DMS53 treated with DMSO at 0.1 percent for 48 hours (cell line): ENCODE data around the gene SLC6A17.

Experiments
- DNase-seq: peaks from one replicate; lab custom pipeline; 2025; ENCODE audit not compliant: unreplicated experiment; lab: John Stamatoyannopoulos, UW

Gene SLC6A17

DNA sequence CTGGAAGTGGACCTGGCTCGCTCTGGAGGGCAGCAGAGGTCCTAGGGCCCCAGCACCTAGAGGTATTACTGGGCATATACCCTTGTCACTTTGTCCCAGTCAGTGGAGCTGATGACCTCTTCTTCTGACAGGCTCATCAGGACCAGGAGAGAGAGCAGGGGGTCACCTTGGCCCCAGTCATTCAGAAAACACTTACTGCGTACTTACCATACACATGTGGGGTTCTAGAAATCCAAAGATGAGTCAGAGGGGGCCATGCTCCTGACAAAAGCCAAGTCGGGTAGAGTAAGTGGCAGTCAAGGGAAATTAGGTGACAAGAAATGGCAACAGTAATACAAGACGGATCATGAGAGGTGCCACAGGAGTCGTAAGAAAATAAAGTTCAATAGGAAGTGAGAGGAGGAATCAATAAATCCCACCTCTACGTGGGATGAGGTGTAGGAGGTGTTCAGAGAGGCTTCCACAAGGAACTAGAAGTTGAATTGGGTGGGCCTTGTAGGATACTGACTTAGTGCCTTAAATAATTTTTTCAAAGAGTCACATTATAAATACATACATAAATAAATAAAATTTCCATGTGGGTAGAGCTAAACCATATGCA lies 66.7 kb downstream of the SLC6A17 start:
- no peak for DNase-seq

DNA sequence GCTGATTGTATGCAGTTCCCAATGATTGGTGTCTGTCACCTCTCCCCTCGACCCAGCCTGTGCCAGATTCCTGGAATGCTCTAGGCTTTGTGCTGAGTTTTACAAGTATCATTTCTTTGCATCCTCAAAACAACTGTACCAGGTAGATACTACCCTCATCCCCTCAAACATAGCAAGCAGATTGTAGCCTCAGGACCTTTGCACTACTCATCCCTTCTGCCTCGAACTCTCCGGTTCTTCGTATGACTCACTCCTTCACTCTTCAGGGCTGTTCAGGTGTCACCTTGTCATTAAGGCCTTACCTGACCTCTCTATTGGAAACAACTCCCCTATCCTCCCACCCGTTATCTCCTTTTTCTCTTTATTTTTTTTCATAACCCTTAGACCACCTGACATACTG lies 67.8 kb downstream of the SLC6A17 start:
- DNase-seq, result no peak

DNA sequence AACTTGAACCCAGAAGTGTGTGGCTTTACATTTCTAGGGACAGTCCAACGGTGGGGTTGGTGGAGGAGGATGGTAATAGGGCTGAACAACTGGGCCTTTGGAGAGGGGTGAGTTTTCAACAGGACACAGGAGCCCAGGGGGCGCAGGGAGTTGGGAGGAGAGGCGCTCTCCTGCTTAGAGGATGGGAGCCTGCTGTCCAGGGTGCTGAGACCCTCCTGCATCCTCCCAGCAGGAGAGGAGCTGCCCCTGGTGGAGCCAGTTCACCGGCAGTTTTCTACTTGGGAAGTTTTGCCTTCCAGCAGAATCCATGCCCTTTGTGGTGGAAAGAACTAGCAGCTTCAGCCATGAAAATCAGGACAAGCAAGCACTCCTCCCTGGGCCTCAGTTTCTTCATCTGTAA lies 68.4 kb downstream of the SLC6A17 start:
- no peak for DNase-seq

DNA sequence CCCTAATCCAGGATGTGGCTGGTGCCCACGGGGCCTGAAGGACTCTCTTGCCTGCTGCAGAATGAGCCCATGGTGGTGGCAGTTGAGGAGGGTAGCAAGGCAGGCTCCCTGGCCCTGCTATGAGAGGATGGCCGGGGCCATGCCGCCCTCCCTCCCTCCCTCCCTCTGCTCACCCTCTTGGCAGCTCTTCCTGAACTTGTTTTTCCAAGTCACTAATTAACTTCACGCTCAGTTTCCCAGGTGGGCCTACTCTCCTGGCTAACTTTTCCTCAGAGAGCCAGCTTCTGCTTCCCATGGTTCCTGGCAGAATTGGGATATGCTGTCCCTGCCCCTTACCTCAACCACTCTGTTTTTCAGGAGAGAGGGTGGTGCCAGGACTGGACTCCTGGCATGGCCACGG lies 70.0 kb downstream of the SLC6A17 start:
- no peak for DNase-seq

DNA sequence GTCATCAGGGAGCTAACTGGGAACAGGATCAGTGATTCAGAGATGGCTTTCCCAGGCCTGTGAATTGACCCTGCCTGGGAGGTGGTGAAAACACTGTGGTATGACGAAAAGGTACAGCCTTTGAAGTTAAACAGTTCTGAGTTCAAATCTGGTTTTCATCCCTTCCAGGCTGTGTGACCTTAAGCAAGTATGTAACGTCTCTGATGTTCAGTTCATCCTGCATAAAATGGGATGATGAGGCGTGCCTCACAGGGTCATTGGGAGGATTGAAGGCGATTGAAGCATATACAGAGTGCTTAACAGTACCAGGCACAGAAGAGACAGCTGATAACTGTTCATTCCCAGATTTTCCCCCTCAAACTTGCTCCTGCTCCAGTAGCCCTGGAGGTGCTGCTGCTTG lies 70.8 kb downstream of the SLC6A17 start:
- no peak for DNase-seq

DNA sequence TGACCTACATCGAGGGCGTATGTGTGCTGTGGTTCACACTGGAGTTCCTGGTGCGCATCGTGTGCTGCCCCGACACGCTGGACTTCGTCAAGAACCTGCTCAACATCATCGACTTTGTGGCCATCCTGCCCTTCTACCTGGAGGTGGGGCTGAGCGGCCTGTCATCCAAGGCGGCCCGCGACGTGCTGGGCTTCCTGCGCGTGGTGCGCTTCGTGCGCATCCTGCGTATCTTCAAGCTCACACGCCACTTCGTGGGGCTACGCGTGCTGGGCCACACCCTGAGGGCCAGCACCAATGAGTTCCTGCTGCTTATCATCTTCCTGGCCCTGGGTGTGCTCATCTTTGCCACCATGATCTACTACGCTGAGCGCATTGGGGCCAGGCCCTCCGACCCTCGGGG lies 72.8 kb downstream of the SLC6A17 start:
- DNase-seq, result no peak

DNA sequence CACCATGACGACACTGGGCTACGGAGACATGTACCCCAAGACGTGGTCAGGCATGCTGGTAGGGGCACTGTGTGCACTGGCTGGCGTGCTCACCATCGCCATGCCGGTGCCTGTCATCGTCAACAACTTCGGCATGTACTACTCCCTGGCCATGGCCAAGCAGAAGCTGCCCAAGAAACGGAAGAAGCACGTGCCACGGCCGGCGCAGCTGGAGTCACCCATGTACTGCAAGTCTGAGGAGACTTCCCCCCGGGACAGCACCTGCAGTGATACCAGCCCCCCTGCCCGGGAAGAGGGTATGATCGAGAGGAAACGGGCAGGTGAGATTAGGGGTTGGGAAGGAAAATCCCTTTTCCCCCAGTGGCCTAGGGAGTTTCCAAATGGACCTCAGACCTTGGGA lies 73.3 kb downstream of the SLC6A17 start:
- no peak for DNase-seq

DNA sequence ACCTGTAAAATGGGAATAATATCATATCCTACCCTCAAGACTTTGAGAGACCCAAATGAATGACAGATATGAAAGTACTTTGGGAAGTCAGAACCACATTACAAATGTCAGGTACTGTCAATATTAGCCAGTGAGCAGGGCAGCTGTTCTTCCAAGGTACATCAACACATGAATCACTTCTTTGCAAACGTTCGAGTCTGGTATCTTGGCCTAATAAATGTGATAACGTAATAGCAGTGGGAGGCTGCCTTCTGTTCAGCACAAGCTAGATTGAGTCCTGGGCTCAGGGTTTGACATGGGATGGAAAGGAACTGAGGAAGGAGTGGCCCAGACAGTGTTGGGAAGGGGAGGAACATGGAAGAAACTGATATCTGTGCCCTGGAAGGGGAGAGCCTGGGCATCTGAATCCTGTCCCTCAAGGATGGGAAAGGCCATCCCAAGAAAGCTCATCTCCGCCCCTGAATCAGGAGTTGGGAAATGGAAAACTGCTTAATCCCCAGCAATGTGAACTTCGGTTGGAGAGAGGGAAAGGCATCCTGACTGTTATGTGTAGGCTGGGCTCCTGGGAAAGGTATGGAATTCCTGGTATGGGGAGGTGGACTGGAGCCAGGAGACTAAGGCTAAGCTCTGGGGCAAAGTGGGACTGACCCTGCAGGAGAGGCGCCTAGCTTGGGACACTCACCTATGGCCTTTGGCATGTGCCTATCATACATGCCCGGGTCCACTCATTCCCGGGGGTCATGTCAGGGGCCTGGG lies 74.1 kb downstream of the SLC6A17 start:
- no peak for DNase-seq

DNA sequence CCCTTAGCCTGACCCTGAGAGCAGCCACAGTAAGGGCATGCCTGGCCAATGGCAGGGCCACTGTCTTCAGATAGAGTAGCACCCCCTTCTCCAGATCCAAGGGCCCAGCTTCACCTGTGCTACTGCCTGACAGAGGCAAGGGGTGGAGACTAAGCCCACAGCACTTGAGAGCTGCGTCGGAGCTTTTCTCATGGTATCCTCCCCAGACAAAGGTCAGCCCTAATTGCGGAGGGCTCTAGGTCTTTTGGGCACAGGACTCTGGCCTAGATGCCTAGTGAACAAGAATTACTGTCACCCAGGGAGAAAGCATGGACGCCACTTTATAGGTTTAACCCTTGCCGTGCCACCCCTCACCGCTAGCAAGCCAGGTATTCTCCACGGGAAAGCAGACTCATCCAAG lies 74.9 kb downstream of the SLC6A17 start:
- no peak for DNase-seq

DNA sequence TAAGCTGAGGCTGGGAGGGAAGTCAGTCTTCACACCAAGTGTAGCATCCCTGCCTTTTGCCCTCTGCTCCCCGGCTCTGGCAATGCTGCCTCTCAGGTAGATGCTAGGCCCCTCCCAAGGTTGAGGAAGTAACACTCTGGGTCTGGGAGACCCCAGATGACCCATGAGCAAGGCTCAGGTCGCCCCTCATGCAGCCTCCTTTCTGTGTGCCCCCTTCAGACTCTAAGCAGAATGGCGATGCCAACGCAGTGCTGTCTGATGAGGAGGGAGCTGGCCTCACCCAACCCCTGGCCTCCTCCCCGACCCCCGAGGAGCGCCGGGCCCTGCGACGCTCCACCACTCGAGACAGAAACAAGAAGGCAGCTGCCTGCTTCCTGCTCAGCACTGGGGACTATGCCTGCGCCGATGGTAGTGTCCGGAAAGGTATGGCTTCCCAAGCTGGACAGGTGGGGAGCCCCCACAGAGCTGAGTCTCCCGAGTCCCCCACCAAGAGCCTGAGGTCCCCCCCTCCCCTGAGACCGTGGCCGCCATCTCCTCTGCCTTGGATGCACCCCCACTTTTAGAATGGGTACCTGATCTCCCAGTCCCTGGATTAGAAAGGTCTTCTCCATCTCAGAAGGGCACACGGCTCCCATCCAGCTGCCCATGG lies 75.6 kb downstream of the SLC6A17 start:
- no peak for DNase-seq

DNA sequence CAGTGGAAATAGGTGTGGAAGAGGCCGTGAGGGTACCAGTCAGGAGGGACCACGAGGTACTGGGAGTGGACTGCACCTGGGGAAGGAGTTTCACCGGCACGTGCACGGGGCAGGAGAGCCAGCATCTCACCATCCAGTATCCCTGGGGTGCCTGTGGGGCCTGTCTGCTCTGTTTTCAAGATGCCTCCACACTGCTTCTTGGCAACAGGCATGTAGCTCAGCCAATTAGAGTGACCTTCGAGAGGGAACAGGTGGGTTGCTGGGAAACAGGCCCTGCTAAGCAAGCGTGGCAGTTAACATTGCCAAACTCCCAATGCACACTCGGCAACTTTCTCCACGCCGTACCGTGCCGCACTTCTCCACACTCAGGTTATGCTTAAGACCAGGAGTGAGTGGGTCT lies 77.5 kb downstream of the SLC6A17 start:
- no peak for DNase-seq

DNA sequence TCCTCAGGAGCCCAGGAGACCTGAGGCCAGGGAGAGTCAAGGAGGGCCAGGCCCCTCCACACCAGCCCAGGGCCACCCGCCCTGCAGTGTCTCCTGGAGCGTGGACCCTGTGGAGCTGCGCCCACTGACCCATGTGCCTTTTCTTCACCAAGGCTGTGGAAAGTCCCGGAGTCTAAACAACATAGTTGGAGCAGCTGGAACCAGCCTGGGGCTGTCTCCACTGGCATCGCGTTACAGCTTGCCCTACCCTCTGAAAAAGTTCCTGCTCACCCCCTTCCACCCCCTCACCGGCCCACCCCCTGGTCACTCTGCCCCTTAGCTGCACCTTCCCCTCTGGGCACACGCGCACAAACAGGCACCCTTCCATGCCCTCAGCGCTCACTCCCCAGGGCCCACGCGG lies 78.1 kb downstream of the SLC6A17 start:
- DNase-seq, result no peak

DNA sequence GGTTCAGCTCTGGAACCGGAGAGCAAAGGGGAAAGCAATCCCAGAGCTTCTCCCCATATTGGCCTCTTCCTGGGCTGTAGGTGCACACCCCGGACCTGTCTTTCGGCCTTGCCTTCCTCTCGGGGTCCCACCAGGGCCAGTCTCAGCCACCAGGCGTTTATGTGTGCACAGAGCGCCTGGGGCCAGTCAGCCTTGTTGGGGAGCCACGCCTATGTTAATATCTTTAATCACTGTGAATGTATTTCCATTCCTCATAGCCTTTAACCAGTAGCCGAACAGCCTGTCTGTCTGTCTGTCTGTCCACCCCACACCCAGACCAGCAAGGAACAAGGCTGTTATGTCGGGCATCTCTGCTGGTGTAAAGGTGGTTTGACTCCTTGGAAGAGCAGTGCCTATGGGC lies 78.6 kb downstream of the SLC6A17 start:
- DNase-seq, result no peak

DNA sequence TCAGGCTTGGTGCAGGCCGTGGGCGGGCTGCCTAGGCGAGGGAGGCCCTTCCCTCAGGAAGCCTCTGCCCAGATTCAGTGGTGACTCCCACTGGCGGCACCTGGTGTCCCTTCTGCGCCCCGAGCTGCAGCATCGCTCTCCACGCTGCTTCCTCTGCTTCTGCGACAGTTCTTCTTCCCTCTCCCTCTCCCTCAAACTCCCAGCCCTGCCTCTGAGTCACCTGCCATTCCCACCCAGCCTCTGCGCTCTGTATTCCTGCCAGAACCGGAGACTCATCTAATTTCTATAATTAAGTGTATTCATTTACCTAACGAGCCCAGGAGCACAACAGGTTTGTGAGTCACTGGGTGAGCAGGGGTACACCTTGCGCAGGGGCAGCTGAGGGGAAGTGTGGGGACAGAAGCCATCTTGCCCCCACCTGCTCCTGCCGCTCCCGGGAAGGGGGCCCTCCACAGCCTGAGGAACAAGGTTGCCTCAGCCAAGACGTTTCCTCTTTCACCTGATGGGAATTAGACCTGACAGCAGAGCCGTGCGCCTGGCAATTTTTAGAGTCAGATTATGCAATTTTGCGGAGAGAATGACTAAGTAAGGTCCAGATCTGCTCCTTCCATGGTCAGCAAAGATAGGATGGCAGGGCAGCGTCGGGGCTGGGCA lies 79.2 kb downstream of the SLC6A17 start:
- DNase-seq, result no peak

DNA sequence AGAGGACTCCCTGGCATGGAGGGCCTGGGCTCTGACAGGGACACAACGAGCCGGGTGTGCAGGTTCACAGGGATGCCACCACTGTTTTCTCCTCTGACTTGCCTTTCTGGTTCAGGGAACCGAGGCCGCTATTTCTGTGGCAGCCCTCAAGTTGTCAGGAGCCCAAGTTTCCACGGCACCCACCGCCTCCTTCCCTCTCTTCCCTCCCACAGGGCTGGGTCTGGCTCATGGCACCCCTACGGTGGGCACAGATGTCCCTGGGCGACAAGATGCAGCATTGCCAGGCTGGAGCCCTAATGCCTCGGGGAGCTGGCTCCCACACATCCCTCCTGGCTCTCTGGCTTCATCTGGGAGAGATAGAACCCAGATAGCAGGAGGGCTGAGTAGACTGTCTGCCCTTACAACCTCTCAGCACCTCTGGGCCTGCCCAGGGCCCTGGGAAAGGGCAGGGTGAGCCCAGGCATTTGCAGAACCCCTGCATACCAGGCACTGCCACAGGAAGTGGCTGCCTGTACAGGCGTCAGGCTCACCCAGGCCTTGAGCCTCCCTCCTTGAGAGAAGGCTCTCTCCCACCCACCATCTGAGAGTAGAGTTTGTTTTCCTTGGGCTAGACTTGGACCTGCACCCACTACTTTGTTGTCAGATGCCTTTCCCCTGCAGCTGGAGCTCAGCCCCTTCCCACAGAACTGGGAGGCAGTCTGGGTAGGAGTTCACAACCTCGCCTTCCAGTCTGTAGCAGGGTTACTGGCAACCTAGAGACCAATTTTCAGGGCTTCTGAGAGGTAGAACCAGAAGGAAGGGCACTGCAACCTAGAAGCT lies 80.3 kb downstream of the SLC6A17 start:
- no peak for DNase-seq

DNA sequence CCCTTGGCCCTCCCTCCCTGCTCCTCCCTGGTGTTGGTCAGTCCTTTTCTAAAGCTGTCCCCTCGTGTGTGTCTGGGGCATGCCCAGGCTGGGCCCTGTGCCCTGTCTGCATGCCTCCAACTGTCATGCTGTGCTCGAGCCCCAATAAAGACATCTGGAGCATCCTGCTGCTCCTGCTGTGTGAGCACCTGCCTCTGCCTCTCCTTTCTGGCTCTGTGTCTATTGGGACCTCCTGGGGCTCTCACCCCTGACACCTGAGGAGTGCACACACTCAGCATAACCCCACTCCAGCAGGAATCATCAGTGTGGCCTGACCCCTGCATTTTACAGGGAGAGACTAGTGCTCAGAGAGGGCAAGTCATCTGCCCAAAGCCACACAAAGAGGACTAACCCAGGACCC lies 83.6 kb downstream of the SLC6A17 start:
- DNase-seq, result no peak

DNA sequence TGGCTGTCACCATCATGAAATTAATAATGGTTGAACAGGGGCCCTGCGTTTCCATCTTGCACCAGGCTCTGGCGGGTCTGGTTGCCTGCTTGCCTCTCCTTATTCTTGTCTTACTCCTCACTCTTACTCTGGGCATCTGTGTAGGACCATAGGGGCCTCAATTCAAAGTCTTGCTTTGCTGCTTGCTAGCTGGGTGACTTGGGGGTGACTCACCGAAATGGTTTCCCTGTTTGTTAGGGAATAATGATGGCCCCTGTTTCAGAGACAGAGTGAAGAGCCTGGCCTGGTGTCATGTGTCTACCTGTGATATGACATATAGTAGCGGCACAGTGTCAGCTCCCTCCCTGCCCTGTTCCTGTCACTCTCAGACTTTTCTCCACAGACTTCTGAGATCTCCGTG lies 84.4 kb downstream of the SLC6A17 start:
- DNase-seq, result no peak

DNA sequence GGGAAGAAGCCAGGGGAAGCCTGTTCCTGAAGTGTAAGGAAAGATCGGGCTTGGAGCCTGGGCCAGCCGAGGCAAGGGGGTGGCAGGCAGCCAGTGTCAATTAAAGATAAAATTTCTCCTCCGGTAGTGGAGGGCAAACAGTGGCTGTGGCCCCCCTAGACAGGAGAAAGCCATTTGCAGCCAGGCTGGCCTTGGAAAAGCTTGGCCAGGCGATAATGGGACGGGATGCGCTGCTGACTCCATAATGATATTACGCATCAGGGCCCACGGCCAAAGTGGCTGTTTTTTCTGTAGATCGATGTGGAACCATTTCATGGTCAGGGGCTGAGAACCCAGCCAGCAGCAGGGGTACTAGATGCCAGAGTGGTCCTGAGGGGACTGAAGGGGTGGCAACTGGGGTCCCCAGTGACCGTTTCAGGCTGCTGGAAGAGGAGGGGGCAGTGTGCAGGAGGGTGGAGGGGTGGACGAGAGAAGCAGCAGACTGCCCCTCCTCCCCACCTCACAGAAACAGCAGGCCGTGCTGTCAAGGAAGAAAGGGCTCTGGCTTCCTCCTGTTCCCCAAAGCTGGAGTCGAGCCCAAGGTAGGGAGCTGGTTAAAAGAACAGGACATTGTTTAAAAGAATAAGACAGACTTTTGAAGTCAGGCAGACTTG lies 85.0 kb downstream of the SLC6A17 start:
- no peak for DNase-seq

DNA sequence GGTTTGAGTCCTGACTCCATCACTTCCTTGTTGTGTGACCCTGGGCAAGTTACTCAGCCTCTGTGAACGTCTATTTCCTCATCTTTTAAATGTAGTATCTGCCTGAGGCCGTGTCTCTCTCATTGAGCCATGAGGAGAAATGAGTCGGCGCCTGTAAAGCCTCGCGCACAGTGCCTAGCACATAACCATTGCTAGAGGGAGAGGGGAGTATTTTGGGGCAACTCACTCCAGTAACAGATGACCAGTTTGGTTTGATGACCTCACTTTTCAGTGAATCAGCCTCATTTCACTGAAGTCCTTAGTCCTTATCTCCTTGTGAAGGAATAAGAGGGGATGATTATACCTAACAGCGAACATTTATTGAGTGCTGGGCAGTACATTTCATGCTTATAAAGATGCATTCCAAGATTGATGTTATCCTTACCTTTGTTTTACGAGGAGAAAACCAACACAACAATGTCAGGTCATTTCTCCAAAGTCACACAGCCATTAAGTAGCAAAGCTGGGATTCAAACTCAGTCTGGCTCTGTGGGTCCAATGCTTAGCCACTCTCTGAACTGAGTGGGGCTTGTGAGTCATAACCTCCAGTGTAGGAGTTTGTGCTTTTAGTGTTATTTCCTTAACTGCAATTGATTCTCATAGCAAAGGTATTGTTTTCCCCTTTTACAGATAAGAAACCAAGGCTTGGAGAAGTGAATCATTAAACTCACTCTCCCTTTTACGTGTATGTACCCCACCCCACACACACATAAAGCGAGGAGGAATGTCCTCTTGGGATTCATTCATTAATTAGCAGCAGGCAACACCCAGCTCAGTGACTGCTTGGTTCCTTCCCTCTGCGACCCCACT lies 85.8 kb downstream of the SLC6A17 start:
- no peak for DNase-seq
